ENCODE data around the gene MBOAT1. TPM values are rescaled to one million over a fixed set of nuclear protein-coding genes. Genes with fewer than 3 reads are reported as not detected.

Gene MBOAT1
- total RNA-seq, 1 experiment from 2014 or later: 6.3 TPM

GRCh38 chr6:20110478-20110877 is 101.8 kb downstream of the MBOAT1 start:
- no peaks in the 10 kb centered on the region for H3K27me3 ChIP-seq (replicated peaks; ENCODE audit: insufficient read depth, low read depth, low read length, poor library complexity)
- TF ChIP-seq CTCF (conservative IDR thresholded peaks at IDR 0.05; ENCODE audit: low read depth, low read length): no peak
- TF ChIP-seq EZH2 (IDR thresholded peaks at IDR 0.05; ENCODE audit: borderline replicate concordance, low read depth, low read length, poor library complexity, severe bottlenecking): no peak
- no peaks in the 10 kb centered on the region for H3K4me1 ChIP-seq (ENCODE audit: insufficient read depth, low read length, poor library complexity, severe bottlenecking)
- H3K4me3 ChIP-seq (ENCODE audit: low read depth, low read length, poor library complexity, severe bottlenecking): no peak overlapping the region
- H3K9me3 ChIP-seq (ENCODE audit: low read depth, low read length, poor library complexity, severe bottlenecking): no peaks in the 10 kb centered on the region
- POLR2A ChIA-PET (ENCODE audit: low non-redundant PET): no interaction called here
- no peaks in the 10 kb centered on the region for H3K36me3 ChIP-seq (ENCODE audit: insufficient read depth, low read length, poor library complexity, severe bottlenecking)
- intact Hi-C loops (cut with micrococcal nuclease; ENCODE audit: unreplicated experiment): no loop called here
- DNase-seq (ENCODE audit: low spot score): no peak
- no peak overlapping the region for H3K27ac ChIP-seq (ENCODE audit: low read depth, low read length, poor library complexity, severe bottlenecking)
- BruUV-seq (replicated peaks): no TSS peak
- CTCF ChIA-PET: interaction anchor here (1.1 kb wide), 1 partner anchor 17 kb away, joined by 3 read pairs; no protein-coding TSS in a partner anchor

- Histone ChIP-seq H3K27ac (ENCODE audit: low read depth, low read length, poor library complexity, severe bottlenecking) (no peak overlapping the region), H3K4me3 (ENCODE audit: low read depth, low read length, poor library complexity, severe bottlenecking) (no peak overlapping the region), H3K27me3 (replicated peaks; ENCODE audit: insufficient read depth, low read depth, low read length, poor library complexity) (no peaks in the 10 kb centered on the region), H3K36me3 (ENCODE audit: insufficient read depth, low read length, poor library complexity, severe bottlenecking) (no peaks in the 10 kb centered on the region), H3K4me1 (ENCODE audit: insufficient read depth, low read length, poor library complexity, severe bottlenecking) (no peaks in the 10 kb centered on the region), H3K9me3 (ENCODE audit: low read depth, low read length, poor library complexity, severe bottlenecking) (no peaks in the 10 kb centered on the region)
- no TSS peak for BruUV-seq (replicated peaks)
- ChIA-PET CTCF (no interaction called here), POLR2A (ENCODE audit: low non-redundant PET) (no interaction called here)
- no peak for DNase-seq (ENCODE audit: low spot score)
- intact Hi-C loops (cut with micrococcal nuclease; ENCODE audit: unreplicated experiment): no loop called here
- no peak for TF ChIP-seq CTCF (conservative IDR thresholded peaks at IDR 0.05; ENCODE audit: low read depth, low read length)
These were observed 102.7 kb downstream of the MBOAT1 start for GRCh38 chr6:20109526-20109925.

GRCh38 chr6:20105838-20106237 is 106.4 kb downstream of the MBOAT1 start:
- TF ChIP-seq EZH2 (IDR thresholded peaks at IDR 0.05; ENCODE audit: borderline replicate concordance, low read depth, low read length, poor library complexity, severe bottlenecking) (no peak), CTCF (conservative IDR thresholded peaks at IDR 0.05; ENCODE audit: low read depth, low read length) (no peak)
- H3K27ac ChIP-seq (ENCODE audit: low read depth, low read length, poor library complexity, severe bottlenecking): no peak overlapping the region
- no peaks in the 10 kb centered on the region for H3K4me1 ChIP-seq (ENCODE audit: insufficient read depth, low read length, poor library complexity, severe bottlenecking)
- DNase-seq (ENCODE audit: low spot score): no peak
- intact Hi-C loops (cut with micrococcal nuclease; ENCODE audit: unreplicated experiment): no loop called here
- POLR2A ChIA-PET (ENCODE audit: low non-redundant PET): no interaction called here
- no peaks in the 10 kb centered on the region for H3K9me3 ChIP-seq (ENCODE audit: low read depth, low read length, poor library complexity, severe bottlenecking)
- BruUV-seq (replicated peaks): no TSS peak
- no peaks in the 10 kb centered on the region for H3K36me3 ChIP-seq (ENCODE audit: insufficient read depth, low read length, poor library complexity, severe bottlenecking)
- CTCF ChIA-PET: no interaction called here
- no peak overlapping the region for H3K4me3 ChIP-seq (ENCODE audit: low read depth, low read length, poor library complexity, severe bottlenecking)
- no peaks in the 10 kb centered on the region for H3K27me3 ChIP-seq (replicated peaks; ENCODE audit: insufficient read depth, low read depth, low read length, poor library complexity)

Measured in A673 (cell line).